Epithelial cell of proximal tubule (primary cell): Measurements from ENCODE around the gene UBE2G2. TPM values are rescaled to one million over a fixed set of nuclear protein-coding genes. Genes with fewer than 3 reads are reported as not detected.

Source experiments
- DNase-seq: peaks from one replicate; pipeline ENCODE4 v3.0.0-alpha.2; 2011; ENCODE audit warnings: low read depth
- H3K4me3 ChIP-seq: 2 replicates; pipeline ENCODE4 v1.5.1; 2011; ENCODE audit warnings: low read depth, mild to moderate bottlenecking, low read length
- CTCF ChIP-seq: conservative IDR thresholded peaks from 2 replicates; pipeline ENCODE4 v1.5.1; 2012; ENCODE audit warnings: low read depth, mild to moderate bottlenecking, low read length
- total RNA-seq: library from RNA; depleted of rRNA; stranded (reverse); fragments of >200 nt; gene quantifications from 2 replicates; pipeline ENCODE4 v1.2.3, GENCODE V29; 2015

The UBE2G2 gene
- total RNA-seq, 1 donor from 2014 or later, result 29.6 TPM

DNA sequence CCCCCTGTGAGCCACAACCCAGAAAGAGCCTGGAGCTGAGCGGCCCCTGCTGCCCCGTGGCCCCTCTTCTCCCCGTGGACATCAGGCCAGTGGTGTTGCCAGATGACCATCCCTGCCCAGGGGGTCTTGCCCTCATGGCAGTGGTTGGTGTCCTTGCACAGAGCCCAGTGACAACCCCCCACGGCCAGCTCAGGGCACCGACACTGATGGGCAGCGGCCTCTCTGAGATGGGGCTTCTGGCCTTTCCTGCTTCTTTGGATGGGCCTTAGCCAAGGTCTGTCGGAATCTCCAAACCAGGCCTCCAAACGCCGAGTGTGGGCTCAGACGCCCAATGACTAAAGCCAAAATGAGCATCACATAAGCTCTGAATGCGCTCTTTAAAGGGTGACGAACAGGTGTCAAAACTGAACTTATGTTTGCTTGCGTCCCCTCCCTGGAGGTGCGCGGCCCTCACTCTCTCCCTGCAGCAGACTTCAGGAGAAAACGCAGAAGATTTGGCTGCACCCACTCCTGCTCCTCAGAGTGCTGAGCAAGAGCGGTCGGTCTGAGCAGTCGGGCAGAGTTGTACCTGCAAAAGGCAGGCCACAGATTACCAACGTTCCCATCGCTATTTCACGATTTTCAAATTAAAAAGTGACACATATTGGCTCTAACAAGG is 41.9 kb downstream of the UBE2G2 start:
- H3K4me3 ChIP-seq, result no peak overlapping the region
- TF ChIP-seq CTCF, result no peak
- no peak for DNase-seq

GRCh38 chr21:44758781-44759627 is 42.6 kb downstream of the UBE2G2 start:
- H3K4me3 ChIP-seq, result no peak overlapping the region
- no peak for TF ChIP-seq CTCF
- DNase-seq, result no peak

- no peak for DNase-seq
- no peak overlapping the region for H3K4me3 ChIP-seq
- no peak for TF ChIP-seq CTCF
Observed at GRCh38 chr21:44758141-44758561, 43.5 kb downstream of the UBE2G2 start.

DNA sequence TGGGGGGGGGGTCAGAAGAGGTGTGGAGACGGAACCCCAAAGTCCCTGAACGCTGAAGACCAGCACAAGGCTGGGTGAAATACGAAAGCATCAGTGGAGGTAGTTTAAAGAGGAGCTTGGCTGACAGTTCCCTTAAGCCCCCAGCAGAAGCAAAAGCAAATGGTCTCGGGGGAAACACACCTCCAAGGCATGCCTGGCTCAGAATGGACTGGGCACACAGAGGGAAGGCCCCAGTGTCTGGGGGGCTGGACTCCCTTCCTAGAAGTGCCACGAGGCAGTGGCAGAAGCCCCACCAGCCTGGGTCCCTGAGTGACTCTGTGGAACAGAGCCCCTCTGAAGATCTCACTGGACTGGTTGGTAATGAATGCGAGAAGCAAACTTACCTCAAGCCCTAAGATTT is 43.9 kb downstream of the UBE2G2 start:
- no peak overlapping the region for H3K4me3 ChIP-seq
- TF ChIP-seq CTCF, result no peak
- DNase-seq, result no peak

DNA sequence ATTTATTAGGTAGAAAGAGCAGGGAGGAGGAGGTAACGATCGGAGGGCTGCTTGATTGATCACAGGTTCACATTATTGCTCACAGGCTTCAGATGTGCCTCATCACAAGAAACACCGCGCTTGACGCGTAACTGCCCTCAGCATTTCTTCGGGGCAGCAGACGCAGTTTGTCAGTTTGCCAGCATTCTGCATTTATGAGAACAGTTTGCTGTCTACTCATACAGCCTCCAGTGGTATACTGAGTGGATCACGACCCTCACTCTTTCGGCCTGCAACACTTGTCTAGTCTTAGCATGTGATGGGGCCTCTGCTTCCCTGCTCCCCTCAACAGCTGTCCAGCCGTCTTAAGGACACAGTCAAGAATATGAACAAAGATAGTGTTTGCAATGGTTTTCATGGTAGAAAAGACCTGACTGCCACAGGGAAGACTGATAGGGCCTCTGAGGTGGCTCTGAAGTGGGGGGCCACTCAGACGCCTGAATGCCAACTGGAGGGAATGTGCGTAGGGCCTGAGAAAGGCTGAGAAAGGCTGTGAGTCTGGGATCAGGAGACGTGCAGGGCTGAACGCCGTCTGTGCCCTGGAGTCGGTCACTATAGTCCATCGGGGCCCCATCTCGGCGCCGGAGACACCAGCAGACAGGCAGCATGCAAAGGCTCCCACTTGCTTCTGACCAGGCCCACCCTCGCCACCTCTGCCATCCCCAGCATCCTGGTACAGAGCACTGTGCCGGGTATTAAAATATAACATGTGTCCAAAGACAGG is 45.0 kb downstream of the UBE2G2 start:
- no peak for TF ChIP-seq CTCF
- DNase-seq, result no peak
- H3K4me3 ChIP-seq, result no peak overlapping the region

GRCh38 chr21:44755227-44755626 is 46.4 kb downstream of the UBE2G2 start:
- peak; percentile 47 for TF ChIP-seq CTCF
- H3K4me3 ChIP-seq, result no peak overlapping the region
- DNase-seq, result no peak
